Stimulated activated CD4-positive, alpha-beta T cell treated with anti-CD3 and anti-CD28 coated beads, Interleukin-4, amount 100 ng/mL, for 24 hours (primary cell): ENCODE measurements around the gene GLIS1.

Source experiments
- DNase-seq: peaks from one replicate; pipeline ENCODE4 v3.0.0-alpha.2; 2020

The GLIS1 gene

DNA sequence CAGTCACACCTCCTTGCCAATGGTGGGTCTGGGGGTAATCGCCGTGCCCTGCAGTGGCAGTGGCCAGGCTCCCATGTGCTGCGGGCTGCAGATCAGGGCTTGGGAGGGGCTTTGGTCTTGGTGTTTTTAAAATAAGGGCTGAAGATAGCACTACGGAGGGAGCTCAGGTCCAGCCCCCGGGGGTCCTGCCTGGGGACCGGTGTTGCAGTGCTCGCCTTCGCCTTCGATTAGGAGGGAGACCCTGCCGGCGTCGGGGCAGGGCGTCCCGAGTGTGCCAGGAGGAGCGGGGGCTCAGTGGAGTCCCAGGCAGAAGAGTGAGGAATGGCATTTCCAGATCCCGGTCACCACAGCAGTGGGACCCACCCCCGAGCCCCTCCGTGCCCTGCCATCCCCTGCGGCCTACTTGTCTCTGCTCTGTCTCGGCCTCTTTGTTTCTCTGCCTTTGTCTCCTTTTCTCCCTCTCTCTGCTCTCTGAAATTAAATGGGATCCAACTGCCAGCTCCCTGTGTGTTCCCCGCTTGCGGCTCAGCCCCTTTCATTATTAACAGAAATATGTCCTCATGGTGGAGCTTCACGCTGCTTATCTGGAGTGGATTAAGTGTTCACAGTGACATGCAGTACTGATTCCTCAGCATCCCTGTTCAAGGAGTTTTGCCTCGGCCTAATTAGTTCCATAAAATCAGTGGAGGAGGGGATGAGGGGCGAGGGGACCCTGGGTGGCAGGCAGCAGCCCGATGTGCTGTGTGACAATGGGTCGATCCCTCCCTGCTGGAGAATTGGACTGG is 235.3 kb downstream of the GLIS1 start:
- DNase-seq, result no peak

GRCh38 chr1:53502641-53503432 is 236.1 kb downstream of the GLIS1 start:
- DNase-seq, result no peak

DNA sequence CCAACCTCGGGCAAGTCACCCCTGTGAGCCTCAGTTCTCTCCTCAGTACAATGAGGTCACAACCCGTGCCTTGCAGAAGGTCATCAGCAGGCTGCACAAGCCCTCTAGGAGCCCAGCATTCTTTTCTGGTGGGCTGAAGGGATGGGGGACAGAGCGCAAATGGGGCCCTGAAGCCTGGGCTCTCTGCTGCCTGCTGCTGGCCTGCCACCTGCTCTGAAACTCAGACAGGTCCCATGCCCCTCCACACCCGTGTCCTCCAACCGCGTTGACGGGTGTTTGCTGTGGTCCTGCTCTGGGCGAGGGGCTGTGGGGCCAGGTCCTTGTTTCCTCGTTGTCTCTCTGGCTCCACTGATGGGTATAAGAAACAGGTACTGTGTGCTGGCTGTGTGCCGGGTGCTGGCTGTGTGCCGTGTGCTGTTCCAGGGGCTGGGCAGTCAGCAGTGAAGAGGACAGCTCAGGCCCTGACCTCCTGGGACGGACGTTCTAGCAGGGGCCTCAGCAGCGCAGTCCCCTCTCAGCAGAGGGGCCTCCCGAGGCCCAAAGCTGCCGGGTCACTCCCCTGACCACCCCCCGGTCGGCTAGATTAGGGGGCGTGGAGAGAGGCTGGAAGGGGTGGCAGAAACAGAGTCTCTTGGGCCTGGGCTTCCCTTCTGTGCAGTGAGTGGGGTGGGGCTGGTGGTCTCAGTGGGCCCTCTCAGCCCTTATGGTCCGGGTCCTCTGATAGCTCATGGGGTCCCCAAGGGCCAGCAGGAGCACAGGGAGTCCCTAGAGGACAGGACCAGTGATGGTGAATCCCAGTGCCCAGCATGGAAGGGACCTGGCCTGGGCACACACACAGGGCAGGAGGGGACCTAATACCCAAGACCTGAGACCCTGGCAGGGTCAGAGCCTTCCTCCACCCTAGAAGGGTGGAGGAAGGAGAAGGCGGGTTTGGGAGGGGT is 237.6 kb downstream of the GLIS1 start:
- no peak for DNase-seq

GRCh38 chr1:53500204-53501064 is 238.5 kb downstream of the GLIS1 start:
- no peak for DNase-seq

DNA sequence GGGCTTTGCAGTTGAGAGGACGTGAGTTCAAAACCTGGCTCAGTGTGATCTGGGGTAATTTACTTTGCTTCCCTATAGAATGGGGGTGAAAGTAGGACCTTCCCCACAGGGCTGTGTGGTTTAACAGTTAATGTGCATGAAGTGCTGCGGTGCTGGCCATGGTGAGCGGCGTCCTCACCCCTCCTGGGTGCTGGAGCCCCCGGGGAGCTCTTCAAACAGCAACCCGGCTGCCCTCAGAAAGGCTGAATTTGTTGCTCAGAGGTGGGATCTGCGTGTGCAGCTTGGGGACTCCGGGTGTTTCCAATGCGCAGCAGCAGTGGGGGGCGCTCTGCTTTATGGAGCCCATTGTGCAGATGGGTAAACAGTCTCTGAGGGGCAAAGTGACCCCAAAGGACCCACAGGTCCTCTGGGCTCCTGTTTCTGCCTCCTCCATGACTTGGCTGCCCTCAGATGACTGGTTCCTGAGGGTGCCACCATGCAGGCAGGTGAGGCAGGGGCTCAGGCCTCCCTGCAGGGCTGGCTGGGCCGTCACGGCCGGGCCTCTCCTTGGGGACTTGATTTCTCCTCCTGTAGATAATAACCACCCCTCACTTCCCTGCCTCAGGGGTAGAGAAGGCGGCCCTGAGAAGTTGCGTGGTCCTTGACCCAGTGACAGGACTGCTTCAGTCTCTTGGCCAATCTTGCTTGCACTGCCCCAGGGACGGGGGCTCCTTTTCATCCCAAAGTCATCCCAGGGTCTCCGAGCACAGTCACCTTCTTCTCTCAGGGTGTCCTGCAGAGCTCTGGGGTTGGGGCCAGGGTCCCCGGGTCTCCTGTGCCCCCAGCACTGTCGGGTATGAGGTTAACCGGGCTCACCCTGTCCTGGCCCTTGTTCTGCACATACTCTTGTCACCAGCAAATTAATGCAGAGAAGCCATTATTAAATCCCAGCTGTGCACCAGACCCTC is 239.4 kb downstream of the GLIS1 start:
- DNase-seq, result no peak

- no peak for DNase-seq
Measured at GRCh38 chr1:53498555-53499131, 240.3 kb downstream of the GLIS1 start.

DNA sequence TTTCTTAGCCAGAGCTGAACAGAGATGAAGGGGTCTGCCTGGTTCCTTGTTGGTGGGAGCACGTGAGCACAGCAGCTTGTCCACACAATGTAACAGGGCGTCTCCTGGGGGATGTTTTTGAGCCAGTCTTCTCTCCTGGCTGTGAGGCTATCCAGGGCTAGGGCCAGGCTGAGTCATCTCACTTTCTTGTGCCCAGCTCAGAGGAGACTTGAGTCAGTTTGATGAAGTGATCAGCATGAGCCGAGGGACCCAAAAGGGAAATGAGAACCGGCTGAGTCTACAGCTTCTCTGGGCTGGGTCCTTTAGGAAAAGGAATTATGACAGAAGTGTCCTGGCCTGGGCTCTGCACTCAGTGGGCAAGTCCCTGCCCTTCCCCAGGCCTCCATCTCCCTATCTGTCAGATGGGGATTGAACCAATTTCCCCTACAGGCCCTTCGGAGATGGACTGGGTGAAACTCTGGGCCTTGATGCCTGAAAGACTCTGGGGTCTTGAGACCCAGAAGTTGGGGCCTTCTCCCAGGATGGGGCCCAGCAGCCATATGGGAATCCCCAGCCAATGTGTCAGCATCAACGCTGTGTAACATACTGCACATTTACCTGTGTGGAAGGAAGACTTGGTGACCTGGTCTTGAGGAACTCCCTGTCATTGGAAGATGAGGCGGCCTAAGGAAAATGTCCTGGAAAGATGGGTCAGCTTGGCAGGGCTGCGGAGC is 243.2 kb downstream of the GLIS1 start:
- DNase-seq, result no peak

DNA sequence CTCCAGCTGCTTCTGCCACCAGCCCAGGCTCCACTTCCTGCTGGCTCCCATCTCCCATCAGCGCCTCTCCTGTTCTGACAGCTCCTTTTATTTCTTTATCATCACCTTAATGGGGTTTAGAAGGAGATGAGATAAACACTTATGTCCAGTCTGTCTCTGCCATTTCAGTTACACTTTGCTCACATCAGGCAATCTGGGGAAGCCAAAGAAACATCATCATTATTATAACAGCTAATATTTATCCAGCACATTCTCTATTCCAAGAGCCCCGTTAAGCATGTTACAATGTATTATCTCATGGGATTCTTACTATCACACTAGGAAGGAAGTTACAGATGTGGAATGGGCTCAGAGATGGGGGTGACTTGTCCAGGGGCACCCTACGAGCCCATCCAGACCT is 248.6 kb downstream of the GLIS1 start:
- no peak for DNase-seq

- no peak for DNase-seq
Measured at GRCh38 chr1:53486395-53487026, 252.5 kb downstream of the GLIS1 start.

GRCh38 chr1:53485478-53486394 is 253.2 kb downstream of the GLIS1 start:
- DNase-seq, result peak; percentile 59

DNA sequence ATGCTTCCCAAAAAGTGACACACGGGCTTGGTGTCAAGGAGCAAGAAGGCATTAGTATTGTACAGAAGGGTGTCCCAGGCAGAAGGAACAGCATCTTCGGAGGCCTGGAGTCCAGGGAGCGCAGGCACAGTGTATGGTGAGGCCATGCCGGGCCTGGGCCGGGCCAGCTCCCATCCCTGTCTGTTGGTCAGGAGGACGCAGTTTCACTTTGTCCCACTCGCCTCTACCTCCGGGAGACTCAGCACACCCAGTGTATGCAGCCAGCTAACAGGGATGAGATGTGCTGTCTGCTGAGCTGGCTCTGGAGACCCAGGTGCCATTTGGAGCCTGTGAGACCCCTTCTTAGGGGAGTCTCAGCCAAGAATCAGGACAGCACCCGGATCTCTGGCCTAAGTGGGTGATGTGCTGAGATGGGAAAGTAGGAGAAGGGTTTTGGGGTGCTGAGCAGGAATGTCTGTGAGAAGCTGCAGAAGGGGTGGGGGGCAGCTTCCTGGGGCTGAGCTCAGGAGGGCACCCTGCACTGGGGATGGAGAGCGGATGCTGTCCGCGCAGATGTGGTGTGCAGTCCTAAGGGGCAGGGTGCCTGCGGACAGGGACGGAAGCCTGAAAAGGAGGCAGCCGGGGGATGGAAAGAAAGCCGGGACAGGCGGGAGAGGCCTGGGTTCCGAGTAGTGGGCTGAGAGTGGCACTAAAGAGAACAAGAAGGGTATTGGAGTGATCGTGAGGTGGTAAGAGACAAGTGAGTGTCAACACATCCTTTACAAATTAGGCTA is 254.1 kb downstream of the GLIS1 start:
- no peak for DNase-seq

DNA sequence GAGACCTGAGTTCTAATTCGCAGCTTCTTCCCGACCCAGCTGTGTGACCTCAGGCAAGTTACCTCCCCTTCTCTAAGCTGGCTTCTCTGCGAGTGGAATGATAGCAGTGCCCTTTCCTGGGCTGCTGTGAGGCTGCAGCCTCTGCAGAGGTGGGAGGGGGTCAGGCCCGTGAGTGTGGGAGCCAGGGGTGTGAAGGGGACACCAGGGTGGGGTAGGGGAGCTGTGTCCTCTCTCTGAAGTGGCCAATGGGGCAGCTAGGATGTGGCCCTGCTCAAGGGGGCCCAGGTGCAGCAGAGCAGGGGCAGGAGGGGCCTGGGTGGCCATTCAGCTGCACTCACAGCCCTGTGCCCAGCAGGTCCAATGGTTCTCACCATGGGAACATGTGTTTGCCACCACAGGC is 255.3 kb downstream of the GLIS1 start:
- DNase-seq, result no peak

- DNase-seq, result no peak
Measured at GRCh38 chr1:53483170-53483569, 255.8 kb downstream of the GLIS1 start.

- DNase-seq, result no peak
Measured at GRCh38 chr1:53482441-53483153, 256.4 kb downstream of the GLIS1 start.

DNA sequence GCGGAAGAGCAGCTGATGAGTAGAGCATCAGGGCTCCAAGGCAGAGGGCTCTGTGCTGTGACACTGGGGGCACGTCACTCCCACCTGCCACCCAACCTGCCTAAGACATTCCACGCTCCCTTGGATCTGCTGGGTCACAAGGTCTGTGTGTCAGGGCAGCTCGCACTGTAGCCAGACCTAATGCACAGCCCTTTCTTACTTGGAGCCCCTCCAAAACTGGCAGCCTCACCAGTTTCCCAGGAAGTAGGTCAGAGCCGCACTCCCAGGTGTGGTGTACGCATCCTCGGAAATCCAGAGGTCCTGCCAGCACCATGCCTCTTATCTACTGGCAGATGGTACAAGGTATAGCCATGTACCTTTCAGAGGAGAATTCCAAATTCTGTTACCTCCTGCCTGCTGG is 257.5 kb downstream of the GLIS1 start:
- DNase-seq, result no peak

DNA sequence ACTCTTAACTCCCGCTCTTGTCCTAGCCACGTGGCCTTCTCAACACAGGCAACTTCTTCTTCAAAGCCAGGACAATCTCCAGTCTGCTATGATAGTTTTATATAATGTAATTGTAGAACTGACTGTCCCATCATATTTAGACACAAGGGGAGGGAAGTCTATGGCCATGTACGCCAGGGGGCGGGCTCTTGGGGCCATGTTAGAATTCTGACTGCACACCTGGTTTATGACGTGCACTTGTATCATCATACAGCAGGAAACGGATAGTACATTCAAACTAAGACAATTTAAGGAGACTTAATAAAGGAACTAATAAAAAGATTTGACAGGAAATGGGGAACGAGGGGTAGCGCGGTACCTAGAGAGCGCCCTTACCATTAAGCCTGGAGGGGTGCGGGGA is 258.3 kb downstream of the GLIS1 start:
- no peak for DNase-seq

DNA sequence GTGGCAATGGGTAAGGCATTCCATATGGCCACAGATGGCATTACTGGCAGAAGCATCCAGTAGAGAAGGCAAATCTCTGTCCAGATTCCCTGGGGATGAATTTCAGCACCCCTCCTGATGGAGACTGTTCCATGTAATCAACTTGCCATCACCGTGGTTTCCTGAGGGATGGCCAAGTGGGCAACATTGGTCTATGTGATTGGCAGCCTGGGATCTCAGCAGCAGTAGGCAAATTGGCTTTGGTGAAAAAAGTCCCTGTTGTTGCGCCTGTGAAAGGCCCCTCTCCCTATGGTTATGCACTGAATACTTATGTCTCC is 260.5 kb downstream of the GLIS1 start:
- DNase-seq, result no peak
